ENCODE data around the gene SMAP1.

SMAP1 gene

GRCh38 chr6:70680396-70680795, 12.7 kb downstream of the SMAP1 start:
- no peak overlapping the region for H3K27ac ChIP-seq
- no peak for TF ChIP-seq CTCF (conservative IDR thresholded peaks at IDR 0.05)

- TF ChIP-seq CTCF (conservative IDR thresholded peaks at IDR 0.05), result no peak
- H3K27ac ChIP-seq, result no peak overlapping the region
These were observed 17.3 kb downstream of the SMAP1 start for GRCh38 chr6:70684794-70685493.

DNA sequence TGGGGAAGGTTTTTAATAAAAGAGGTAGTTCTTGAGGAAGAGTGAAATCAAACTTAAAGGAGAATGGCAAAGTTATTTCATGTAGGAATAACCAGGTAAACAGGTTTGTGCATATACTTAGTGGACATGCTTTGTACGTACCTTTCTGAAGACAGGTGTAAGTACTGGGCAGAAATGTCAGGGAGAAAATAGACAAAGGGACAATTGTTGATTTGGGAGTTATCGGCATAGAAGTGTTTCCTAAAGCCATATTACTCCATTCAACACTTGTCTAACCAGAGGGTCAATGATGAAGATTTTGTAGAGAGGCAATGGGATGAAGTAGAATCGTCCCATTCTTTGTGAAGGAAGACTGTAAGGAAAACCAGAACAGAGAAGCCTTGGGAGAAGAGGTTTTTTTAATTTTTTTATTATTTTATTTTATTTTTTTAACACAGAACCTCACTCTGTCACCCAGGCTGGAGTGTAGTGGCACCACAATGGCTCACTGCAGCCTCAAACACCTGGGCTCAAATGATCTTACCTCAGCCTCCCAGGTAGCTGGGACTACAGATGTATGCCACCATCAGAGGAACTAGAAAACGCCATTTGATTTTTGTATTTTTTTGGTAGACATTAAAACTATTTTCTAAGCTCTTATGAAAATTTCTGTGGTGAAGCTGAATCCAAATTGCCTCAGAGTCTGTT, 18.0 kb downstream of the SMAP1 start:
- no peak overlapping the region for H3K27ac ChIP-seq
- no peak for TF ChIP-seq CTCF (conservative IDR thresholded peaks at IDR 0.05)

DNA sequence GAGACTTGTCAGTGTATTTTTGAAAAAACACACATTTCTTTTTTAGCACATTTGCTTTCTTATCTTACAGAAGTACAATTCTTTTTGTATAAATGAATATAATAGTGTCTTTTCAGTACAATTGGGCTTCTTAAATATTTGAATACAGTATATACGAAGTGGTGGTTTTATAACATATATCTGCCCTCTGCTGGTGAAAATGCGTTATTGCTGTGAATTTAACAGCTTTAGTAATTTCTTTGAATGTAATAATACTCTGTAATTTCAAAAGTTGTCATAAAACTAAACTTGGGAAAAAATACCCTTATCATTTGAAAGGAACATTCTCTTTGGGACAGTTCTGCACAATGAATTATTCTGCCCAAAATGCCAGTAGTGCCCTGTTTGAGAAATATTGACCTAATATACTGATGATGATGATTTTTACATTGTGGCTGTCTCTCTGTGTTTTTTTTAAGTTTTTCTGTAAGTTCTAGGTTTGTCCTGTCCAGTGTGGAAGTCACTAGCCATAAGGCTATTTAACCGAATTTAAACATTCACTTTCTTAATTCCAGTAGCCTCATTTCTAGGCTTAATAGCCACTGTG, 19.0 kb downstream of the SMAP1 start:
- H3K27ac ChIP-seq, result no peak overlapping the region
- TF ChIP-seq CTCF (conservative IDR thresholded peaks at IDR 0.05), result peak; percentile 80

DNA sequence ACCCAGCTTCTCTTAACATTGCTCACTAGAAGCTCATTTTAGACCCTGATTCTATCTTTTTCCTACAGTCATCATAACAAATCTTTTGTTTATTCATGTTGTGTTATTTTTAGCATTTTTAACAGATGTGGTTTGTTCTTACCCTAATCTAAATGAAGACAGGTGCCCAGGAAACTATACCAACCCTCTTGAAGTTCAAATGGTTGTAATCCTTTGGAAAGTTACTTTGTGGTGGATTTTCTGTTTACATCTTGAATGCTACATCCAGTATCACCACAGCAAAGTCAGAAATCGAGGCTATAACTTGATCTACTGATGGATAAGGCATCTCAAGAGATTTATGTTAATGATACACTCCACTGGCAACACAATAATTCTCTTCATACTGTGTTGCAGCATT, 26.2 kb downstream of the SMAP1 start:
- H3K27ac ChIP-seq, result no peak overlapping the region
- TF ChIP-seq CTCF (conservative IDR thresholded peaks at IDR 0.05), result no peak

DNA sequence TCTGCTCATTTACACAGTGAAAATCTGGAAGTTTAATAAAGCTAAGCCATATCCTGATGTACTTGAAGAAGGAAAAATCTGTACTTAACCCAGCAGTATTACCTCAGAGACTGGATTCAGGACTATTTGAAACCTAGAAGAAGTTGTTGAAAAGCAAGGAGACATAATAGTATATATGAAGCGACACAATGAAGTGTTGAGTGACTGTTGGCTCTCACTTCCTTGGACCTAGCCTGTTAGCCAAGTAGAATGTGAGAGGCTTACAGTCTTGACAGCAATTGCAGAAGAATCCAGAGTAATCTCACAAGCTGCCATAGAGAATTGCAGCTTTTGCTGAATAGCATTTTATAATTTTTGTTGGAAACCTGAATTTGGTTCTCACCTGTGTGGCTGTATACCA, 26.7 kb downstream of the SMAP1 start:
- H3K27ac ChIP-seq, result no peak overlapping the region
- TF ChIP-seq CTCF (conservative IDR thresholded peaks at IDR 0.05), result no peak

All from VCaP (cell line).